HUES6 (cell line): ENCODE results near the gene ARF6.
A peak's percentile ranks its signal among the peaks of the same experiment; 100 is the strongest.
"Not testable (repeated sequence)": the region's sequence is repeated elsewhere in the genome, so short reads cannot be mapped to it uniquely, and the experiment has no call there.

ENCODE experiments used
- H3K27ac ChIP-seq: 2 replicates; pipeline ENCODE4 v1.7.0; 2013; ENCODE audit warnings: low read depth, mild to moderate bottlenecking, low read length, inconsistent platforms
- H3K27me3 ChIP-seq: 2 replicates; pipeline ENCODE4 v1.6.1; 2013; ENCODE audit warnings: low read length; ENCODE audit not compliant: control insufficient read depth, insufficient read depth
- H3K36me3 ChIP-seq: 2 replicates; pipeline ENCODE4 v1.6.1; 2013; ENCODE audit warnings: low read length; ENCODE audit not compliant: control insufficient read depth, insufficient read depth
- H3K4me1 ChIP-seq: 2 replicates; pipeline ENCODE4 v1.6.1; 2013; ENCODE audit warnings: low read length; ENCODE audit not compliant: control insufficient read depth, insufficient read depth
- H3K4me3 ChIP-seq: 2 replicates; pipeline ENCODE4 v1.5.1; 2013; ENCODE audit warnings: low read depth, low read length
- H3K9ac ChIP-seq: one replicate; pipeline ENCODE4 v1.6.1; 2013; ENCODE audit warnings: mild to moderate bottlenecking, low read length
- H3K9me3 ChIP-seq: 2 replicates; pipeline ENCODE4 v1.6.1; 2013; ENCODE audit warnings: low read depth, low read length; ENCODE audit not compliant: control insufficient read depth, insufficient read depth

ARF6 gene

DNA sequence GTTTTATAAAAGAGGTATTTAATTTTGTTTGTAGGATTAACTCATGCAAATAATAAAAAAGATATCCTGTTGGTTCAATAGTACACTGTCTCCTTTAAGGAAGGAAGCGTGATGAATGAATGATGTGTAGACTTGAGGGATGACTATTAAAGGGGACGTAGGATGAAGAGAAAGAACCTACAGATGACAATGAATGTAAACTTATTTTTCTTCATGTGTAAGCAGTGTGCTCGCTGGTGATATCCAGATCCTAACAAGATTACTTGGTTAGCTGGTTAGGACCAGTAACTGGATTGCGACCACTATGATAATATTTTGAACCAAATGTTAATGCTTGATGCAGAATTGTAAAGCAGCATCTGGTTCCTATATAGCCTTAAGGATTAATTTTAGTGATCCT, 2.6 kb downstream of the ARF6 start:
- H3K9me3 ChIP-seq = no peaks in the 10 kb centered on the region
- no peaks in the 10 kb centered on the region for H3K27me3 ChIP-seq
- peaks cover 21% of the 10 kb centered on the region for H3K36me3 ChIP-seq
- peaks cover 7% of the 10 kb centered on the region for H3K4me1 ChIP-seq
- H3K9ac ChIP-seq = peak overlapping the region; percentile 7
- no peak overlapping the region for H3K27ac ChIP-seq
- H3K4me3 ChIP-seq = peak overlapping the region; percentile 99

- not testable (repeated sequence) for H3K27me3 ChIP-seq, H3K9me3 ChIP-seq, H3K27ac ChIP-seq, H3K9ac ChIP-seq, H3K4me1 ChIP-seq
- H3K36me3 ChIP-seq = peaks cover 21% of the 10 kb centered on the region
- peak overlapping the region; percentile 99 for H3K4me3 ChIP-seq
Observed at GRCh38 chr14:49896272-49896671, 3.4 kb downstream of the ARF6 start.

DNA sequence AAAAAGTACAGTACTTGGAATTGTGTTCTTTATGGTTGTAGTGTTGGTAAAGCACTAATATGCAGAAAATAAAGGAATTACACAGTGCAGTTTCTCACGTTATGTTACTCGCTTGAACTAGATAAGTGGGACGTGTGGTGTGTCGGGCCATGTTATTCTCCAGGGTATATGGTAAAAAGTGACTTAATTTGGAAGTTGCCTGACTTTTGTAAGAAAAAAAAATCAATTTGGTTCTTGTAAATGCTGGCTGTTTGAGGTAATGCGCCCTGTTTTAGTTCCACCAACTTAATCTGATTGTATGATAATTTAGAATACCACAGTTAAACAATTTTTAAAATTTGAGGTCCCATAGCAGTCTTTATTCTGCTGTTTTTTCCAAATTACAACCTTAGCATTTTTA, 4.1 kb downstream of the ARF6 start:
- peaks cover 3% of the 10 kb centered on the region for H3K4me1 ChIP-seq
- no peaks in the 10 kb centered on the region for H3K27me3 ChIP-seq
- H3K9me3 ChIP-seq = no peaks in the 10 kb centered on the region
- no peak overlapping the region for H3K9ac ChIP-seq
- H3K27ac ChIP-seq = no peak overlapping the region
- H3K36me3 ChIP-seq = peaks cover 21% of the 10 kb centered on the region
- no peak overlapping the region; the same call in 1 of the 2 replicates for H3K4me3 ChIP-seq

- Histone ChIP-seq H3K27ac (no peak overlapping the region), H3K4me3 (no peak overlapping the region; the same call in 1 of the 2 replicates), H3K36me3 (peaks cover 21% of the 10 kb centered on the region)
Observed at GRCh38 chr14:49897414-49897813, 4.5 kb downstream of the ARF6 start.

DNA sequence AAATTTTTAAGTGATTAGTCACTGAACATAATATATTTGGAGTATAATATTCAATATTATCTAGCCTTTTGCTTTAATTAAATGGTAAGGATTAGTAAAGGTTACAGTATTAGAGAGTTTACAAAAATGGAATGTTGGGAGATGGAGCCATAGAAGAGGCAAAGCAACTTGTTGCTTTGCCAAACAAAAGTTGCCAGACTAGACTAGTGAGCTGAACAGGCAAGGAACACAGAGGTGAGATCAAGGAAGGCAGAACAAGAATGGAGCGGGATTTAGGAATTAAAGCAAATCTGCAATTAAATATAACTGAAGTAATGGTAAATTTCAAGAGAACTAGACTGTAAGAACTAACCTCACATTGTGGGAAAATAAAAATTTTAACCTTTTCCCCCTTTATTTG, 5.1 kb downstream of the ARF6 start:
- H3K9ac ChIP-seq = no peak overlapping the region
- H3K27me3 ChIP-seq = no peaks in the 10 kb centered on the region
- no peaks in the 10 kb centered on the region for H3K4me1 ChIP-seq
- H3K36me3 ChIP-seq = peaks cover 21% of the 10 kb centered on the region
- H3K4me3 ChIP-seq = no peak overlapping the region
- H3K27ac ChIP-seq = no peak overlapping the region
- no peaks in the 10 kb centered on the region for H3K9me3 ChIP-seq

More at GRCh38 chr14:49897414-49897813, 4.5 kb downstream of the ARF6 start:
- H3K9me3 ChIP-seq = no peaks in the 10 kb centered on the region
- no peaks in the 10 kb centered on the region for H3K4me1 ChIP-seq
- H3K9ac ChIP-seq = no peak overlapping the region
- no peaks in the 10 kb centered on the region for H3K27me3 ChIP-seq

DNA sequence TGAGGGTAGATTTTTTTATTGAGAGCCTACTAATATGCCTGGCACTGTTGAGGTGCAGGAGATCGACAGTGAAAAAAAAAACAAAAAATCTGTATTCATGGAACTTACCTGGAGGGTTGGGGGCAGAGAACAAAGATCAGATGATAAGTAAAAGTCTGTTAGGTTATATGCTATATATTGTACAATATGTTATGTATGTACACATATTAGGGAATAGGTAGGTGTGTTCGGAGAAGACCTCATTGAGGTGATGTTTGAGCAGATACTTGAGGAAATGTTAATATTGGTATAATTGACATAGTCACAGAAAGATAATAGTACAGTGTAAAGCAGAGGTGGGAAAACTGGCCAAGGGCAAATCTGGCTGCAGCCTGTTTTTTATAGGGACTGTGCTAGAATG, 5.6 kb downstream of the ARF6 start:
- H3K27me3 ChIP-seq = no peaks in the 10 kb centered on the region
- H3K9ac ChIP-seq = no peak overlapping the region
- no peaks in the 10 kb centered on the region for H3K4me1 ChIP-seq
- H3K36me3 ChIP-seq = peaks cover 21% of the 10 kb centered on the region
- no peak overlapping the region for H3K4me3 ChIP-seq
- no peaks in the 10 kb centered on the region for H3K9me3 ChIP-seq
- H3K27ac ChIP-seq = no peak overlapping the region

- H3K4me1 ChIP-seq = peaks cover 1% of the 10 kb centered on the region; the same call in 1 of the 2 replicates
- H3K9ac ChIP-seq = no peak overlapping the region
- H3K9me3 ChIP-seq = no peaks in the 10 kb centered on the region
Observed at GRCh38 chr14:49900973-49901372, 8.1 kb downstream of the ARF6 start.

DNA sequence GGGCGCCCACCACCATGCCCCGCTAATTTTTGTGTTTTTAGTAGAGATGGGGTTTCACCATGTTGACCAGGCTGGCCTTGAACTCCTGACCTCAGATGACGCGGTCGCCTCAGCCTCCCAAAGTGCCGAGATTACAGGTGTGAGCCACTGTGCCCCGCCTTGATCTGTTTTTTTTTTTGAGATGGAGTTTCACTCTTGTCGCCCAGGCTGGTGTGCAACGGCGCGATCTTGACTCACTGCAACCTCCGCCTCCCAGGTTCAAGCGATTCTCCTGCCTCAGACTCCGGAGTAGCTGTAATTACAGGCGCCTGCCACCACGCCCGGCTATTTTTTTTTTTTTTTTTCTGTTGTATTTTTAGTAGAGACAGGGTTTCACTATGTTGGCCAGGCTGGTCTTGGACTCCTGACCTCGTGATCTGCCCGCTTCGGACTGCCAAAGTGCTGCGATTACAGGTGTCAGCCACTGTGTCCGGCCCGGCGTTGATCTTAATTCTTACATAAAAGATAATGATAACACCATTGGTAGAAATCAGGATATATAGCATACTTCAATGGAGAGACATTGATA, 9.9 kb downstream of the ARF6 start:
- H3K36me3 ChIP-seq, H3K27me3 ChIP-seq, H3K27ac ChIP-seq, H3K4me1 ChIP-seq, H3K9me3 ChIP-seq, H3K9ac ChIP-seq, H3K4me3 ChIP-seq: not testable (repeated sequence)

More at GRCh38 chr14:49900973-49901372, 8.1 kb downstream of the ARF6 start:
- Histone ChIP-seq H3K4me3 (no peak overlapping the region), H3K27ac (no peak overlapping the region), H3K36me3 (no peaks in the 10 kb centered on the region), H3K27me3 (no peaks in the 10 kb centered on the region)

- H3K9me3 ChIP-seq = no peaks in the 10 kb centered on the region
- no peak overlapping the region for H3K4me3 ChIP-seq
- H3K27me3 ChIP-seq = no peaks in the 10 kb centered on the region
- H3K9ac ChIP-seq = no peak overlapping the region
- no peak overlapping the region for H3K27ac ChIP-seq
- H3K4me1 ChIP-seq = peaks cover 5% of the 10 kb centered on the region
- H3K36me3 ChIP-seq = no peaks in the 10 kb centered on the region
Observed at GRCh38 chr14:49904270-49904669, 11.4 kb downstream of the ARF6 start.

DNA sequence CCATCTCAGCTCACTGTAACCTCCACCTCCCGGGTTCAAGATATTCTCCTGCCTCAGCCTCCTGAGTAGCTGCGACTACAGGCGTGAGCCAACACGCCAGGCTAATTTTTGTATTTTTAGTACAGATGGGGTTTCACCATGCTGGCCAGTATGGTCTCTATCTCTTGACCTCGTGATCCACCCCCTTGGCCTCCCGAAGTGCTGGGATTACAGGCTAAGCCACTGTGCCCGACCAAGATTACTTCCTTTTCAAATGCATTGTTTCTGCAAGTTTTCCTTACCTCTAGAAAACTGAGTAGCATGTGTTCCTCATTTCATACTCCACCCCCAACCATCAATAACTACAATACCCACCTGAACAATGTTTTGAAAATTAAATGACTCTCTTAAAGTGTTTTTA, 13.1 kb downstream of the ARF6 start:
- Histone ChIP-seq H3K4me1 (peaks cover 5% of the 10 kb centered on the region), H3K36me3 (no peaks in the 10 kb centered on the region), H3K4me3 (no peak overlapping the region), H3K27me3 (no peaks in the 10 kb centered on the region), H3K27ac (no peak overlapping the region), H3K9me3 (no peaks in the 10 kb centered on the region), H3K9ac (no peak overlapping the region)

DNA sequence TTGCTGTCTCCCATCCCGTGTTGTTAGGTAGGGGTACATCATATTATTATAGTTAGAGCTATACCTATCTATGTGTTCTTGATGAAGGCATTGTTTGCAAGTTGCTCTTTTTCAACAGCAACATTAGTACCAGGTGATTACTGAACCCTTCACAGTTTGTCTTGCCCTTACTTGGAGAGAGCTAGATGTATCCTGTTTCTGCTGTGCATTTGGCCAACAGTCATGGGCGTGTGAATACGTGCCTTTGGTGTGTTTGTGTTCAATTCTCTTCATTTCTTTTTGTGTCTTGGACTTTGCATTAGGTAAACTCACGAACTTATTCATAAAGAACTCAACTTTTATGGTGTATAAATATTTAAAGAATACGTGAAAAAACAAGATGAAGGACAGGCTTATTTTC, 14.3 kb downstream of the ARF6 start:
- H3K27me3 ChIP-seq = no peaks in the 10 kb centered on the region
- H3K9me3 ChIP-seq = no peaks in the 10 kb centered on the region
- H3K36me3 ChIP-seq = no peaks in the 10 kb centered on the region
- no peak overlapping the region for H3K4me3 ChIP-seq
- H3K27ac ChIP-seq = no peak overlapping the region
- no peak overlapping the region for H3K9ac ChIP-seq
- peaks cover 5% of the 10 kb centered on the region for H3K4me1 ChIP-seq

DNA sequence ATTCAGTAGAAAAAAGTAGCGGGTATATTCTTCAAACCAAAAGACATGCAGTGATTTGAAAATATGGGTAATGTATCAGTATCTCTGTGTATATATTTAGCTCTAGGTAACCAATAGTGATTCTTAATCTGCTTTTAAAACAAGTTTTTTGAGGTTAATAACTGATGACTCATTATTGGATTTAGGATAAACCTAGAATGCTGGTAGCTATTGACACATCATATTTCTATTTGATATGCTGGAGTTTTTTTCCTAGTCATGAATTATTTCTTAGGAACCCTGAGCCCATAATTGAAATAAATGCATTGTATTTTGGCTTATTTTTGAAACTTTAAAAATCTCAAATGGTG, 15.5 kb downstream of the ARF6 start:
- H3K9me3 ChIP-seq = no peaks in the 10 kb centered on the region
- no peaks in the 10 kb centered on the region for H3K36me3 ChIP-seq
- no peak overlapping the region for H3K4me3 ChIP-seq
- H3K27ac ChIP-seq = no peak overlapping the region
- H3K4me1 ChIP-seq = peaks cover 5% of the 10 kb centered on the region
- H3K27me3 ChIP-seq = no peaks in the 10 kb centered on the region
- H3K9ac ChIP-seq = no peak overlapping the region
